Mesenchymal stem cell (in vitro differentiated cells and primary cell): ENCODE measurements around the gene NELFB.

Experiments used
- DNase-seq: peaks from one replicate; pipeline ENCODE4 v3.0.0-alpha.2; 2013
- H2AFZ ChIP-seq: one replicate; pipeline ENCODE4 v1.6.1; 2013; ENCODE audit warnings: low read depth, mild to moderate bottlenecking, control low read depth, inconsistent platforms, low read length, moderate library complexity
- H2AK5ac ChIP-seq: 2 replicates; pipeline ENCODE4 v1.6.1; 2013; ENCODE audit warnings: low read length, moderate library complexity, mild to moderate bottlenecking, inconsistent platforms; ENCODE audit not compliant: severe bottlenecking
- H2BK120ac ChIP-seq: one replicate; pipeline ENCODE4 v1.6.1; 2013; ENCODE audit warnings: low read depth, mild to moderate bottlenecking, inconsistent platforms, low read length, moderate library complexity
- H2BK12ac ChIP-seq, 2 experiments: one replicate each; pipeline ENCODE4 v1.6.1; 2013; ENCODE audit warnings: inconsistent platforms in 2 of 2, low read length in 2 of 2, mild to moderate bottlenecking in 2 of 2, moderate library complexity in 2 of 2, control low read depth in 1 of 2
- H2BK15ac ChIP-seq: one replicate; pipeline ENCODE4 v1.6.1; 2013; ENCODE audit warnings: mild to moderate bottlenecking, low read depth, inconsistent platforms; ENCODE audit not compliant: poor library complexity, severe bottlenecking
- H2BK5ac ChIP-seq: 2 replicates; pipeline ENCODE4 v1.6.1; 2013; ENCODE audit warnings: low read depth, mild to moderate bottlenecking, low read length, control low read depth, inconsistent platforms; ENCODE audit not compliant: poor library complexity, severe bottlenecking
- H3K14ac ChIP-seq, 2 experiments: one replicate each; pipeline ENCODE4 v1.6.1; 2013; ENCODE audit warnings: inconsistent platforms in 2 of 2, low read length in 2 of 2, control low read depth in 1 of 2, mild to moderate bottlenecking in 1 of 2, moderate library complexity in 1 of 2
- H3K18ac ChIP-seq, 2 experiments: one replicate each; pipeline ENCODE4 v1.6.1; 2013; ENCODE audit warnings: inconsistent platforms in 2 of 2, low read length in 2 of 2, control low read depth in 1 of 2, low read depth in 1 of 2, mild to moderate bottlenecking in 1 of 2
- H3K23ac ChIP-seq, 2 experiments: one replicate each; pipeline ENCODE4 v1.6.1; 2013; ENCODE audit warnings: inconsistent platforms in 2 of 2, low read length in 2 of 2, mild to moderate bottlenecking in 2 of 2, moderate library complexity in 2 of 2, control low read depth in 1 of 2
- H3K27ac ChIP-seq: 2 replicates; pipeline ENCODE4 v1.5.1; 2013; ENCODE audit warnings: mild to moderate bottlenecking, moderate library complexity, low read length, control low read depth, inconsistent platforms; ENCODE audit not compliant: poor library complexity, severe bottlenecking
- H3K27me3 ChIP-seq, 2 experiments: 2 replicates each; pipeline versions ENCODE4 v1.6.1 to v1.7.0; 2013; ENCODE audit warnings: low read length in 2 of 2, mild to moderate bottlenecking in 2 of 2, moderate library complexity in 2 of 2, control low read depth in 1 of 2, inconsistent platforms in 1 of 2; ENCODE audit not compliant: control insufficient read depth in 1 of 2, insufficient read depth in 1 of 2
- H3K36me3 ChIP-seq, 2 experiments: 2 replicates each; pipeline versions ENCODE4 v1.6.1 to v1.7.0; 2013; ENCODE audit warnings: low read length in 2 of 2, control low read depth in 1 of 2, inconsistent platforms in 1 of 2, low read depth in 1 of 2, mild to moderate bottlenecking in 1 of 2; ENCODE audit not compliant: insufficient read depth in 2 of 2, control insufficient read depth in 1 of 2
- H3K4ac ChIP-seq, 2 experiments: one replicate each; pipeline ENCODE4 v1.6.1; 2013; ENCODE audit warnings: inconsistent platforms in 2 of 2, low read length in 2 of 2, mild to moderate bottlenecking in 2 of 2, moderate library complexity in 2 of 2, control low read depth in 1 of 2, low read depth in 1 of 2
- H3K4me1 ChIP-seq: 2 replicates; pipeline ENCODE4 v1.6.1; 2013; ENCODE audit warnings: low read depth, low read length, control low read depth; ENCODE audit not compliant: control insufficient read depth, insufficient read depth
- H3K4me2 ChIP-seq: 2 replicates; pipeline ENCODE4 v1.6.1; 2013; ENCODE audit warnings: low read length, mild to moderate bottlenecking, inconsistent platforms; ENCODE audit not compliant: poor library complexity, severe bottlenecking
- H3K4me3 ChIP-seq, 2 experiments: 2 replicates each; pipeline versions ENCODE4 v1.5.1 to v1.7.0; 2013; ENCODE audit warnings: low read length in 2 of 2, mild to moderate bottlenecking in 2 of 2, control low read depth in 1 of 2, low read depth in 1 of 2; ENCODE audit not compliant: insufficient read depth in 1 of 2
- H3K79me1 ChIP-seq: replicated peaks from 2 replicates; pipeline ENCODE4 v1.6.1; 2013; ENCODE audit warnings: mild to moderate bottlenecking, control low read depth, low read length, inconsistent platforms; ENCODE audit not compliant: poor library complexity, severe bottlenecking
- H3K9ac ChIP-seq: 2 replicates; pipeline ENCODE4 v1.7.0; 2013; ENCODE audit warnings: mild to moderate bottlenecking, low read length, moderate library complexity
- H3K9me3 ChIP-seq: 2 replicates; pipeline ENCODE4 v1.7.0; 2013; ENCODE audit warnings: mild to moderate bottlenecking, low read length; ENCODE audit not compliant: control insufficient read depth
- H4K8ac ChIP-seq: one replicate; pipeline ENCODE4 v1.6.1; 2013; ENCODE audit warnings: inconsistent platforms, mild to moderate bottlenecking, low read length, moderate library complexity
- H4K91ac ChIP-seq: one replicate; pipeline ENCODE4 v1.6.1; 2013; ENCODE audit warnings: mild to moderate bottlenecking, low read length, inconsistent platforms
- WGBS: methylation state at CpG from one replicate; pipeline ENCODE4 v1.1.7; 2013; ENCODE audit warnings: mixed read lengths; 5-methylcytosine and 5-hydroxymethylcytosine counted together

The NELFB gene

GRCh38 chr9:137294091-137294680 lies 39.1 kb downstream of the NELFB start:
- Histone ChIP-seq H4K8ac (no peak overlapping the region), H3K18ac (no peak overlapping the region), H3K4ac (no peak overlapping the region), H3K23ac (no peak overlapping the region), H3K14ac (no peak overlapping the region), H3K79me1 (no peaks in the 10 kb centered on the region), H3K4me1 (peaks cover 21% of the 10 kb centered on the region), H2AK5ac (no peak overlapping the region), H3K4me2 (no peak overlapping the region), H2AFZ (no peak overlapping the region), H3K36me3 (peaks cover 0 to 4% of the 10 kb centered on the region in 2 experiments), H2BK5ac (no peak overlapping the region), H3K9me3 (peaks cover 4% of the 10 kb centered on the region), H2BK15ac (no peak overlapping the region), H2BK12ac (no peak overlapping the region), H3K4me3 (no peak overlapping the region), H2BK120ac (no peak overlapping the region), H3K27me3 (peaks cover 48 to 58% of the 10 kb centered on the region in 2 experiments), H3K9ac (no peak overlapping the region), H4K91ac (no peak overlapping the region), H3K27ac (no peak overlapping the region)
- 81% methylated on average over 10 of the region's 11 CpGs for WGBS
- peak; percentile 39 for DNase-seq

GRCh38 chr9:137294681-137295237 lies 39.6 kb downstream of the NELFB start:
- Histone ChIP-seq H3K4me2 (peak overlapping the region; percentile 71), H4K91ac (peak overlapping the region; percentile 66), H3K79me1 (no peaks in the 10 kb centered on the region), H3K23ac (no peak overlapping the region), H2BK12ac (peak overlapping the region in 1 of 2 experiments; percentile 59), H3K27me3 (peaks cover 54 to 63% of the 10 kb centered on the region in 2 experiments), H2BK15ac (no peak overlapping the region), H3K4me3 (no peak overlapping the region), H3K4me1 (peaks cover 21% of the 10 kb centered on the region), H3K27ac (no peak overlapping the region), H3K9me3 (peaks cover 4% of the 10 kb centered on the region), H3K4ac (no peak overlapping the region), H3K18ac (no peak overlapping the region), H2BK5ac (no peak overlapping the region), H3K9ac (no peak overlapping the region), H3K36me3 (peaks cover 0 to 4% of the 10 kb centered on the region in 2 experiments), H3K14ac (no peak overlapping the region), H2AK5ac (no peak overlapping the region), H2BK120ac (no peak overlapping the region), H4K8ac (peak overlapping the region; percentile 30), H2AFZ (no peak overlapping the region)
- WGBS = 16% methylated on average over 29 of the region's 35 CpGs
- peak; percentile 54 for DNase-seq

- H3K4me2 ChIP-seq = peak overlapping the region; percentile 71
- no peak overlapping the region for H2BK5ac ChIP-seq
- DNase-seq = no peak
- peak overlapping the region in 1 of 2 experiments; percentile 48 for H3K18ac ChIP-seq
- no peak overlapping the region for H2AFZ ChIP-seq
- H4K91ac ChIP-seq = no peak overlapping the region
- no peak overlapping the region for H3K23ac ChIP-seq
- H3K27me3 ChIP-seq = peaks cover 59 to 69% of the 10 kb centered on the region in 2 experiments
- H3K4ac ChIP-seq = no peak overlapping the region
- H2BK12ac ChIP-seq = no peak overlapping the region
- peaks cover 0 to 4% of the 10 kb centered on the region in 2 experiments for H3K36me3 ChIP-seq
- H3K9ac ChIP-seq = no peak overlapping the region
- no peak overlapping the region for H2BK15ac ChIP-seq
- H3K14ac ChIP-seq = peak overlapping the region in 1 of 2 experiments; percentile 51
- peaks cover 21% of the 10 kb centered on the region for H3K4me1 ChIP-seq
- H3K9me3 ChIP-seq = peaks cover 4% of the 10 kb centered on the region
- no peaks in the 10 kb centered on the region for H3K79me1 ChIP-seq
- H2BK120ac ChIP-seq = peak overlapping the region; percentile 82
- peak overlapping the region in 1 of 2 experiments; percentile 48 for H3K4me3 ChIP-seq
- no peak overlapping the region for H2AK5ac ChIP-seq
- 7% methylated on average over 39 of the region's 76 CpGs for WGBS
- no peak overlapping the region for H3K27ac ChIP-seq
- H4K8ac ChIP-seq = no peak overlapping the region
Measured at GRCh38 chr9:137295238-137295811, 40.2 kb downstream of the NELFB start.
